Upper lobe of left lung (tissue), 4 donors: ENCODE data around the gene ST3GAL3.

Source experiments
- POLR2AphosphoS5 ChIP-seq, 2 donors: sonication (generic); formaldehyde crosslinking; IDR thresholded peaks; one replicate each; pipeline ENCODE4 v1.5.1; 2017; ENCODE audit warnings: antibody characterized with exemption in 2 of 2
- TF ChIP-seq, protein P1 (sequence below), 6 experiments: fragments of 450-650 bp in 4 of 6; fragments of 200-600 bp in 2 of 6; sonication (generic) in 2 of 6; IDR thresholded peaks; one replicate each; pipeline ENCODE4 v1.5.1; 2016 to 2019; ENCODE audit warnings: antibody characterized with exemption in 6 of 6

DNA sequence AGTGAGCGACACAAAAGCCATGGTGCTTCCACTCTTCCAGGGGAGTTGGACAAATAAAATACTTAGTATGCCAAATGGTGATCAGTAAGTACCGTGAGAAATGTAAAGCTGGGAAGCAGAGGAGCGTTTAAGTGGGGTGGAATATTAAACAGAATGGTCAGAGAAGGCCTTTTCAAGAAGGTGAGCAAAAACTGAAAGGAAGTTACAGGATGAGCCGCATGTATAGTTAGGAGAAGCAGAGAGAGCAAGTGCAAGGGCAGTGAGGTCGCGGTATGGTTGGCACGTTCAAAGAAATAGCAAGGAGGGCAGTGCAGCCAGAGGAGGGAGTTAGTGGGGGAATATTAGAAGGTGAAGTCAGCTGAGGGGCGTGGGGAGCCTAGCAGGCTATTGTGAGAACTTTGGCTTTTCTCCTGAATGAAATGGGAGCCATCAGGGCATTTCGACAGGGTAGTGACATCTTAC is 266.7 kb downstream of the ST3GAL3 start:
- TF ChIP-seq, protein P1, sequence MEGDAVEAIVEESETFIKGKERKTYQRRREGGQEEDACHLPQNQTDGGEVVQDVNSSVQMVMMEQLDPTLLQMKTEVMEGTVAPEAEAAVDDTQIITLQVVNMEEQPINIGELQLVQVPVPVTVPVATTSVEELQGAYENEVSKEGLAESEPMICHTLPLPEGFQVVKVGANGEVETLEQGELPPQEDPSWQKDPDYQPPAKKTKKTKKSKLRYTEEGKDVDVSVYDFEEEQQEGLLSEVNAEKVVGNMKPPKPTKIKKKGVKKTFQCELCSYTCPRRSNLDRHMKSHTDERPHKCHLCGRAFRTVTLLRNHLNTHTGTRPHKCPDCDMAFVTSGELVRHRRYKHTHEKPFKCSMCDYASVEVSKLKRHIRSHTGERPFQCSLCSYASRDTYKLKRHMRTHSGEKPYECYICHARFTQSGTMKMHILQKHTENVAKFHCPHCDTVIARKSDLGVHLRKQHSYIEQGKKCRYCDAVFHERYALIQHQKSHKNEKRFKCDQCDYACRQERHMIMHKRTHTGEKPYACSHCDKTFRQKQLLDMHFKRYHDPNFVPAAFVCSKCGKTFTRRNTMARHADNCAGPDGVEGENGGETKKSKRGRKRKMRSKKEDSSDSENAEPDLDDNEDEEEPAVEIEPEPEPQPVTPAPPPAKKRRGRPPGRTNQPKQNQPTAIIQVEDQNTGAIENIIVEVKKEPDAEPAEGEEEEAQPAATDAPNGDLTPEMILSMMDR (IDR thresholded peaks at IDR 0.05) = no peak
- no peak for TF ChIP-seq POLR2AphosphoS5 (IDR thresholded peaks at IDR 0.05)
